ENCODE measurements around the gene DNAJC4.

- TF ChIP-seq CTCF (conservative IDR thresholded peaks at IDR 0.05) (peak; percentile 78), EZH2 (IDR thresholded peaks at IDR 0.05; ENCODE audit: low read depth) (no peak)
Measured at GRCh38 chr11:64251016-64251752, 20.8 kb downstream of the DNAJC4 start, which contains the start of gene PLCB3.

All from PC-9 (cell line).